Central memory CD4-positive, alpha-beta T cell (primary cell): ENCODE data around the gene TESPA1.
A peak's percentile ranks its signal among the peaks of the same experiment; 100 is the strongest.

Experiments
- DNase-seq: peaks from one replicate; pipeline ENCODE4 v3.0.0; 2022

The TESPA1 gene

GRCh38 chr12:54983536-54984101 lies 943 bp downstream of the TESPA1 start:
- DNase-seq = no peak

- no peak for DNase-seq
Observed at GRCh38 chr12:54981796-54982195, 2.8 kb downstream of the TESPA1 start.

GRCh38 chr12:54980341-54980740 lies 4.2 kb downstream of the TESPA1 start:
- peak; percentile 47 for DNase-seq

GRCh38 chr12:54977857-54978256 lies 6.7 kb downstream of the TESPA1 start:
- DNase-seq = peak; percentile 36

GRCh38 chr12:54977155-54977554 lies 7.4 kb downstream of the TESPA1 start:
- no peak for DNase-seq

GRCh38 chr12:54975875-54976274 lies 8.7 kb downstream of the TESPA1 start:
- no peak for DNase-seq

GRCh38 chr12:54975272-54975671 lies 9.3 kb downstream of the TESPA1 start:
- no peak for DNase-seq

- DNase-seq = no peak
Observed at GRCh38 chr12:54974279-54974678, 10.3 kb downstream of the TESPA1 start.

- no peak for DNase-seq
Observed at GRCh38 chr12:54973556-54973955, 11.0 kb downstream of the TESPA1 start.

GRCh38 chr12:54970741-54971140 lies 13.8 kb downstream of the TESPA1 start:
- no peak for DNase-seq

GRCh38 chr12:54968181-54968730 lies 16.3 kb downstream of the TESPA1 start:
- DNase-seq = peak; percentile 60

GRCh38 chr12:54967461-54967860 lies 17.1 kb downstream of the TESPA1 start:
- DNase-seq = no peak

GRCh38 chr12:54961190-54961589 lies 23.4 kb downstream of the TESPA1 start:
- no peak for DNase-seq

GRCh38 chr12:54959291-54960018 lies 25.1 kb downstream of the TESPA1 start:
- DNase-seq = no peak

GRCh38 chr12:54958048-54958658 lies 26.4 kb downstream of the TESPA1 start:
- peak; percentile 61 for DNase-seq

- no peak for DNase-seq
Observed at GRCh38 chr12:54956818-54957641, 27.5 kb downstream of the TESPA1 start.

GRCh38 chr12:54956322-54956721 lies 28.2 kb downstream of the TESPA1 start:
- DNase-seq = no peak

- DNase-seq = no peak
Observed at GRCh38 chr12:54954801-54955200, 29.8 kb downstream of the TESPA1 start.

GRCh38 chr12:54954228-54954627 lies 30.3 kb downstream of the TESPA1 start:
- no peak for DNase-seq

- DNase-seq = no peak
Observed at GRCh38 chr12:54950071-54950727, 34.4 kb downstream of the TESPA1 start.

GRCh38 chr12:54949073-54949711 lies 35.4 kb downstream of the TESPA1 start:
- no peak for DNase-seq

- DNase-seq = no peak
Observed at GRCh38 chr12:54948171-54948570, 36.4 kb downstream of the TESPA1 start.
